PC-9 (cell line): ENCODE results near the gene NEFH. TPM values are rescaled to one million over a fixed set of nuclear protein-coding genes. Genes with fewer than 3 reads are reported as not detected.

Experiments
- BruUV-seq: library from RNA; stranded (reverse); fragments of 400-500 nt; replicated peaks from 2 replicates; lab custom pipeline; 2021; lab: Mats Ljungman, UMichigan
- CTCF ChIA-PET: fragments of 300-600 bp; sonication (Branson Sonifier 250); formaldehyde crosslinking; loops from one replicate; lab custom pipeline; 2022; ENCODE audit warnings: antibody characterized with exemption; lab: Charles Lee
- POLR2A ChIA-PET: fragments of 300-600 bp; sonication (Branson Sonifier 250); formaldehyde crosslinking; loops from one replicate; lab custom pipeline; 2022; ENCODE audit warnings: antibody characterized with exemption; ENCODE audit not compliant: unreplicated experiment; lab: Charles Lee
- DNase-seq, 2 experiments: peaks; one replicate each; pipeline versions ENCODE4 v3.0.0 to v3.0.0-alpha.2; 2015 to 2022; ENCODE audit warnings: mixed read lengths in 1 of 2
- H2AFZ ChIP-seq: fragments of 200-600 bp; sonication (generic); 2 replicates; pipeline ENCODE4 v1.8.1; 2017; ENCODE audit warnings: antibody characterized with exemption
- H3F3A ChIP-seq: fragments of 200-600 bp; sonication (generic); 2 replicates; pipeline ENCODE4 v1.8.1; 2017; ENCODE audit warnings: antibody characterized with exemption, mild to moderate bottlenecking, low read depth; ENCODE audit not compliant: insufficient read depth
- H3K27ac ChIP-seq: fragments of 200-600 bp; sonication (generic); 2 replicates; pipeline ENCODE4 v1.6.1; 2016; ENCODE audit warnings: mixed run types
- H3K27me3 ChIP-seq: fragments of 200-600 bp; sonication (generic); 2 replicates; pipeline ENCODE4 v1.6.1; 2016; ENCODE audit warnings: low read depth, mixed run types; ENCODE audit not compliant: insufficient read depth
- H3K36me3 ChIP-seq: fragments of 200-600 bp; sonication (generic); 2 replicates; pipeline ENCODE4 v1.6.1; 2016; ENCODE audit warnings: low read depth, mixed run types
- H3K4me1 ChIP-seq: fragments of 200-600 bp; sonication (generic); replicated peaks from 2 replicates; pipeline ENCODE4 v1.6.1; 2016; ENCODE audit warnings: mixed run types; ENCODE audit not compliant: insufficient read depth
- H3K4me2 ChIP-seq: fragments of 200-600 bp; sonication (generic); 2 replicates; pipeline ENCODE4 v1.6.1; 2017; ENCODE audit warnings: mixed run types
- H3K4me3 ChIP-seq: fragments of 200-600 bp; sonication (generic); 2 replicates; pipeline ENCODE4 v1.6.1; 2016; ENCODE audit warnings: mixed run types
- H3K79me2 ChIP-seq: fragments of 200-600 bp; sonication (generic); 2 replicates; pipeline ENCODE4 v1.6.1; 2017; ENCODE audit warnings: low read depth, mixed run types
- H3K9me2 ChIP-seq: fragments of 200-600 bp; sonication (generic); 2 replicates; pipeline ENCODE4 v1.8.1; 2017; ENCODE audit warnings: mild to moderate bottlenecking; ENCODE audit not compliant: insufficient read depth
- H3K9me3 ChIP-seq: fragments of 200-600 bp; sonication (generic); 2 replicates; pipeline ENCODE4 v1.8.1; 2016; ENCODE audit warnings: low read depth; ENCODE audit not compliant: insufficient read depth
- H4K20me1 ChIP-seq: fragments of 200-600 bp; sonication (generic); 2 replicates; pipeline ENCODE4 v1.8.1; 2017; ENCODE audit not compliant: insufficient read depth
- EZH2 ChIP-seq: fragments of 200-600 bp; sonication (generic); IDR thresholded peaks from 2 replicates; pipeline ENCODE4 v1.8.0; 2017; ENCODE audit warnings: antibody characterized with exemption, low read depth
- intact Hi-C: fragments of 100-400 bp; cut with micrococcal nuclease; formaldehyde crosslinking; loops from one replicate; pipeline ENCODE4 v1.10.0; 2022; ENCODE audit not compliant: unreplicated experiment
- total RNA-seq: library from RNA; stranded (reverse); gene quantifications from 2 replicates; pipeline ENCODE4 v1.2.3, GENCODE V29; 2021
- TF ChIP-seq, protein P1 (sequence below): fragments of 200-600 bp; sonication (generic); conservative IDR thresholded peaks from 2 replicates; pipeline ENCODE4 v1.6.1; 2017; ENCODE audit warnings: mixed run types, antibody characterized with exemption, mild to moderate bottlenecking, moderate library complexity

Gene NEFH
- total RNA-seq, 1 experiment from 2014 or later, result 6.9 TPM

DNA sequence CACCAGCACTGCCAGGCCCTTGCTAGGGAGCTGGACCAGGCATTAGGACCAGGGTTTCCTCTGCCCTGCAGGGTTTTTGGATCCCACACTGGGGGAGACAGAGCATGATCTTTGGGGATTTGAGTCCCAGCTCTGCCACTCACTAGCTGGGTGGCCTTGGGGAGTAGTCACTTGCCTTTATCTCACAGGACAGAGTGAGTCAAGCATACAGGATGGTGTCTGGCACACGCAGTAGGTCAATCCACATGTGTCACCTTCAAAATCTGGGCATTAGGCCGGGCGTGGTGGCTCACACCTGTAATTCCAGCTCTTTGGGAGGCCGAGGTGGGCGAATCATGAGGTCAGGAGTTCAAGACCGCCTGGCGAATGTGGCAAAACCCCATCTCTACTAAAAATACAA, 2.7 kb downstream of the NEFH start:
- H4K20me1 ChIP-seq, result no peaks in the 10 kb centered on the region
- intact Hi-C loops, result no loop called here
- ChIA-PET POLR2A (interaction anchor here (0.6 kb wide), 1 partner anchor 75 kb away, joined by 8 read pairs; no protein-coding TSS in a partner anchor), CTCF (interaction anchor here (0.6 kb wide), 1 partner anchor 95 kb away, joined by 3 read pairs; the partner anchor contains the start of gene AP1B1)
- TF ChIP-seq, protein P1, sequence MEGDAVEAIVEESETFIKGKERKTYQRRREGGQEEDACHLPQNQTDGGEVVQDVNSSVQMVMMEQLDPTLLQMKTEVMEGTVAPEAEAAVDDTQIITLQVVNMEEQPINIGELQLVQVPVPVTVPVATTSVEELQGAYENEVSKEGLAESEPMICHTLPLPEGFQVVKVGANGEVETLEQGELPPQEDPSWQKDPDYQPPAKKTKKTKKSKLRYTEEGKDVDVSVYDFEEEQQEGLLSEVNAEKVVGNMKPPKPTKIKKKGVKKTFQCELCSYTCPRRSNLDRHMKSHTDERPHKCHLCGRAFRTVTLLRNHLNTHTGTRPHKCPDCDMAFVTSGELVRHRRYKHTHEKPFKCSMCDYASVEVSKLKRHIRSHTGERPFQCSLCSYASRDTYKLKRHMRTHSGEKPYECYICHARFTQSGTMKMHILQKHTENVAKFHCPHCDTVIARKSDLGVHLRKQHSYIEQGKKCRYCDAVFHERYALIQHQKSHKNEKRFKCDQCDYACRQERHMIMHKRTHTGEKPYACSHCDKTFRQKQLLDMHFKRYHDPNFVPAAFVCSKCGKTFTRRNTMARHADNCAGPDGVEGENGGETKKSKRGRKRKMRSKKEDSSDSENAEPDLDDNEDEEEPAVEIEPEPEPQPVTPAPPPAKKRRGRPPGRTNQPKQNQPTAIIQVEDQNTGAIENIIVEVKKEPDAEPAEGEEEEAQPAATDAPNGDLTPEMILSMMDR, result no peak
- TF ChIP-seq EZH2, result no peak
- no peaks in the 10 kb centered on the region for H3K9me2 ChIP-seq
- BruUV-seq, result no TSS peak
- no peak overlapping the region for H3K4me3 ChIP-seq
- H3K27me3 ChIP-seq, result no peaks in the 10 kb centered on the region
- H3K4me2 ChIP-seq, result no peak overlapping the region
- H3K9me3 ChIP-seq, result no peaks in the 10 kb centered on the region
- H3K27ac ChIP-seq, result no peak overlapping the region
- H2AFZ ChIP-seq, result no peak overlapping the region
- no peak for DNase-seq
- peaks cover 8% of the 10 kb centered on the region; the same call in 1 of the 2 replicates for H3K4me1 ChIP-seq
- no peaks in the 10 kb centered on the region for H3K36me3 ChIP-seq
- no peaks in the 10 kb centered on the region for H3K79me2 ChIP-seq
- no peaks in the 10 kb centered on the region for H3F3A ChIP-seq

DNA sequence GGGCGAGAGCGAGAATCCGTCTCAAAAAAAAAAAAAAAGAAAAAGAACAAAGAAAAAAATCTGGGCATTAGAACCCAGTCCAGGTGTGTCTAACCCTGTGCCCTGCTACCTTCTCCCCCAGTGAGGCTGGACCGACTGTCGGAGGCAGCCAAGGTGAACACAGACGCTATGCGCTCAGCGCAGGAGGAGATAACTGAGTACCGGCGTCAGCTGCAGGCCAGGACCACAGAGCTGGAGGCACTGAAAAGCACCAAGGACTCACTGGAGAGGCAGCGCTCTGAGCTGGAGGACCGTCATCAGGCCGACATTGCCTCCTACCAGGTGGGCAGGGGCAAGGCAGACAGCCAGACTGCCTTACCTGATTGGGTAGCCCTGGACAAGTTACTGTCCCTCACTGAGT, 3.2 kb downstream of the NEFH start:
- intact Hi-C loops, result no loop called here
- no peaks in the 10 kb centered on the region for H3K9me2 ChIP-seq
- BruUV-seq, result no TSS peak
- H3K4me2 ChIP-seq, result no peak overlapping the region
- H3K4me1 ChIP-seq, result peaks cover 8% of the 10 kb centered on the region; the same call in 1 of the 2 replicates
- no peaks in the 10 kb centered on the region for H3F3A ChIP-seq
- POLR2A ChIA-PET, result interaction anchor here (0.7 kb wide), 1 partner anchor 22 kb away, joined by 3 read pairs; no protein-coding TSS in a partner anchor
- H3K9me3 ChIP-seq, result no peaks in the 10 kb centered on the region
- H3K36me3 ChIP-seq, result no peaks in the 10 kb centered on the region
- TF ChIP-seq, protein P1, result no peak
- TF ChIP-seq EZH2, result no peak
- no peaks in the 10 kb centered on the region for H4K20me1 ChIP-seq
- H3K27me3 ChIP-seq, result no peaks in the 10 kb centered on the region
- DNase-seq, result no peak
- no peaks in the 10 kb centered on the region for H3K79me2 ChIP-seq
- H3K27ac ChIP-seq, result no peak overlapping the region
- no peak overlapping the region for H3K4me3 ChIP-seq
- CTCF ChIA-PET, result interaction anchor here (0.6 kb wide), 1 partner anchor 95 kb away, joined by 3 read pairs; the partner anchor contains the start of gene AP1B1
- no peak overlapping the region for H2AFZ ChIP-seq

DNA sequence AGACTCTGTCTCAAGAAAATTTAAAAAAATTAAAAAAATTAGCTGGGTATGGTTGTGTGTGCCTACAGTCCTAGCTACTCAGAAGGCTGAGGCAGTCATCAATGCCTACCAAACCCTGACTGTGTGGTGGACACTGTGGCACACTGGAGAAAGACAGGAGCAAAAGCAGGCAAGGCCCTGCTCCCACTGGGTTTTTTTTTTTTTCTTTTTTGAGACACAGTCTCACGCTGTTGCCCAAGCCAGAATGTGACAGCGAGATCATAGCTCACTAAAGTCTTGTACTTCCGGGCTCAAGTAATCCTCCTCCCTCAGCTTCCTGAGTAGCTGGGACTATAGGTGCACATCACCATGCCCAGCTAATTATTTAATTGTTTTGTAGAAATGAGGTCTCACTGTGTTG, 4.6 kb downstream of the NEFH start:
- CTCF ChIA-PET, result interaction anchor here (0.7 kb wide), 1 partner anchor 10 kb away, joined by 5 read pairs; no protein-coding TSS in a partner anchor

More for the DNA sequence above, 4.6 kb downstream of the NEFH start:
- Histone ChIP-seq H3K36me3 (no peaks in the 10 kb centered on the region), H3K27ac (no peak overlapping the region), H3K4me2 (no peak overlapping the region), H3K9me2 (no peaks in the 10 kb centered on the region), H3K9me3 (no peaks in the 10 kb centered on the region), H3F3A (no peaks in the 10 kb centered on the region), H3K27me3 (no peaks in the 10 kb centered on the region), H2AFZ (no peak overlapping the region), H4K20me1 (no peaks in the 10 kb centered on the region), H3K79me2 (no peaks in the 10 kb centered on the region), H3K4me1 (peaks cover 8% of the 10 kb centered on the region; the same call in 1 of the 2 replicates), H3K4me3 (no peak overlapping the region)
- TF ChIP-seq, protein P1, result no peak
- no peak for TF ChIP-seq EZH2
- intact Hi-C loops, result no loop called here
- POLR2A ChIA-PET, result interaction anchor here (0.6 kb wide), 1 partner anchor 14 kb away, joined by 5 read pairs; no protein-coding TSS in a partner anchor
- no peak for DNase-seq
- no TSS peak for BruUV-seq
